Testis (tissue), 3 donors: ENCODE results near the gene PSRC1. TPM values are rescaled to one million over a fixed set of nuclear protein-coding genes. Genes with fewer than 3 reads are reported as not detected.

Experiments
- DNase-seq: peaks from one replicate; pipeline ENCODE4 v3.0.0-alpha.2; 2019
- H3K27ac ChIP-seq, 2 donors: fragments of 200-600 bp; sonication (generic); one replicate each; pipeline ENCODE4 v1.5.1; 2019
- H3K27me3 ChIP-seq: fragments of 200-600 bp; sonication (generic); one replicate; pipeline ENCODE4 v1.5.1; 2019
- H3K36me3 ChIP-seq: fragments of 200-600 bp; sonication (generic); one replicate; pipeline ENCODE4 v1.5.1; 2017; ENCODE audit warnings: low read depth; ENCODE audit errors: missing control alignments
- H3K4me1 ChIP-seq: fragments of 200-600 bp; sonication (generic); one replicate; pipeline ENCODE4 v1.5.1; 2019
- H3K4me3 ChIP-seq, 2 donors: fragments of 200-600 bp; sonication (generic); one replicate each; pipeline ENCODE4 v1.5.1; 2017 to 2019
- H3K9me3 ChIP-seq: fragments of 200-600 bp; sonication (generic); one replicate; pipeline ENCODE4 v1.5.1; 2017
- CTCF ChIP-seq, 3 experiments: fragments of 450-650 bp in 2 of 3; fragments of 200-600 bp in 1 of 3; sonication (generic) in 1 of 3; IDR thresholded peaks; one replicate each; pipeline ENCODE4 v1.5.1; 2016 to 2019; ENCODE audit warnings: antibody characterized with exemption in 3 of 3, mild to moderate bottlenecking in 2 of 3, moderate library complexity in 1 of 3
- POLR2A ChIP-seq: fragments of 450-650 bp; IDR thresholded peaks from one replicate; pipeline ENCODE4 v1.6.1; 2017; ENCODE audit warnings: antibody characterized with exemption, mild to moderate bottlenecking, moderate library complexity
- WGBS, 2 donors: methylation state at CpG; one replicate each; pipeline ENCODE4 v1.1.5; 2018; 5-methylcytosine and 5-hydroxymethylcytosine counted together
- intact Hi-C: fragments of 100-400 bp; cut with DNase I; formaldehyde crosslinking; loops from one replicate; pipeline ENCODE4 v1.15.1; 2023; ENCODE audit warnings: low total_unique reads
- polyA plus RNA-seq: library from polyadenylated mRNA; stranded (reverse); fragments of 350-450 nt; fragmentation: Illumina TruSeq; extraction: RNeasy Lipid Tissue Mini Kit (QIAGEN cat#74804); gene quantifications from one replicate; pipeline ENCODE4 v1.2.3, GENCODE V29; 2014; ENCODE audit warnings: low read depth, low replicate concordance; ENCODE audit not compliant: insufficient read depth
- total RNA-seq, 2 donors: library from RNA; depleted of rRNA; stranded (reverse); fragments of >200 nt; gene quantifications; one replicate each; pipeline ENCODE4 v1.2.3, GENCODE V29; 2016

The PSRC1 gene
- total and polyA plus RNA-seq, 3 donors from 2014 or later = 24.0 to 48.9 (median 34.0) TPM

- intact Hi-C loops = no loop called here
- H3K36me3 ChIP-seq = no peaks in the 10 kb centered on the region
- TF ChIP-seq POLR2A (no peak), CTCF (IDR thresholded peaks at IDR 0.05) (no peak)
- H3K4me3 ChIP-seq = no peak overlapping the region
- no peaks in the 10 kb centered on the region for H3K9me3 ChIP-seq
- no peak for DNase-seq
- peak overlapping the region; percentile 87 to 95 for H3K27ac ChIP-seq
- H3K4me1 ChIP-seq = peaks cover 51% of the 10 kb centered on the region
- no peaks in the 10 kb centered on the region for H3K27me3 ChIP-seq
- 74 to 79% methylated on average over 21 to 30 of the region's 30 CpGs for WGBS, 2 donors
Measured at GRCh38 chr1:109273570-109274288, 9.2 kb downstream of the PSRC1 start.

GRCh38 chr1:109272831-109273547 lies 10.0 kb downstream of the PSRC1 start:
- no peaks in the 10 kb centered on the region for H3K27me3 ChIP-seq
- H3K36me3 ChIP-seq = no peaks in the 10 kb centered on the region
- no peak for TF ChIP-seq POLR2A
- TF ChIP-seq CTCF (IDR thresholded peaks at IDR 0.05) = no peak
- H3K4me3 ChIP-seq = no peak overlapping the region
- H3K27ac ChIP-seq = peak overlapping the region; percentile 87 to 95
- H3K9me3 ChIP-seq = no peaks in the 10 kb centered on the region
- DNase-seq = no peak
- peaks cover 45% of the 10 kb centered on the region for H3K4me1 ChIP-seq
- 67 to 71% methylated on average over 4 to 16 of the region's 16 CpGs for WGBS, 2 donors
- intact Hi-C loops = no loop called here

DNA sequence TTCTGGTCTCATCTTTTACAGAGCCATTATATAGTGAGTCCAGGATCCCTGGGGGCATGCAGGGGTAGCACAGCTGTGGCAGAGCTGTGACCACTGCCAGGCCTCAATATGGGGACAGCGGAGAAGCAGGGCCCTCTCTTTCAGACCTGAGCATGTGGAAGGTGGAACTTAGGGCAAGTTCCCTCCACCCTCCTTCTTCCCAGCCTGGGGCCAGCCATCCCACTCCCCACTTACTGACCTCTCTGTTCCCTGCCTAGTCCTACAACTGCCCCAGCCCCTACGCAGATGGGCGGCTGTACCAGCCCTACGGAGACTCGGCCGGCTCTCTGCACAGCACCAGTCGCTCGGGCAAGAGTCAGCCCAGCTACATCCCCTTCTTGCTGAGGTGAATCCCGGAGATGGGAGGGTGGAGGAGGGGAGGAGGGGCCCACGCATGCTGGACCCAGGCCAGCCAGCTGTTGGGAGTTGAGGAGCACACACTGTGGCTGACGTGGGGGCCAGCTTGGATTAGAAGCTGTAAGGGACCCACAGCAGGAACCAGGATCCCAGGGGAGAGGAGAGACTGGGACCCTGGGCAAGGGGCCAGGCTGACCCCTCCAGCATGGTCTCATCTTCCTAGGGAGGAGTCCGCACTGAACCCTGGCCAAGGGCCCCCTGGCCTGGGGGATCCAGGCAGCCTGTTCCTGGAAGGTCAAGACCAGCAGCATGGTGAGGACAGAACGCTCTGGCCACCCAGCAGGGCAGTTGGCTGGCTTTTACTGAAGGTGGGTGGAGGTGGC lies 10.7 kb downstream of the PSRC1 start:
- H3K36me3 ChIP-seq = no peaks in the 10 kb centered on the region
- H3K4me3 ChIP-seq = no peak overlapping the region
- intact Hi-C loops = no loop called here
- WGBS, 2 donors = 55 to 74% methylated on average over 8 to 13 of the region's 13 CpGs
- H3K27me3 ChIP-seq = no peaks in the 10 kb centered on the region
- no peaks in the 10 kb centered on the region for H3K9me3 ChIP-seq
- TF ChIP-seq CTCF (IDR thresholded peaks at IDR 0.05) (no peak), POLR2A (no peak)
- DNase-seq = no peak
- peak overlapping the region; percentile 87 to 95 for H3K27ac ChIP-seq
- peaks cover 44% of the 10 kb centered on the region for H3K4me1 ChIP-seq

- H3K36me3 ChIP-seq = no peaks in the 10 kb centered on the region
- TF ChIP-seq CTCF (IDR thresholded peaks at IDR 0.05) (no peak), POLR2A (no peak)
- H3K27ac ChIP-seq = peak overlapping the region; percentile 87 to 95
- H3K27me3 ChIP-seq = no peaks in the 10 kb centered on the region
- no peak overlapping the region for H3K4me3 ChIP-seq
- no peaks in the 10 kb centered on the region for H3K9me3 ChIP-seq
- intact Hi-C loops = no loop called here
- peaks cover 39% of the 10 kb centered on the region for H3K4me1 ChIP-seq
- 66 to 85% methylated on average over 6 of the region's 6 CpGs for whole genome bisulfite sequencing, 2 donors
- DNase-seq = no peak
Measured at GRCh38 chr1:109271458-109271857, 11.5 kb downstream of the PSRC1 start.
